Stimulated activated effector memory CD8-positive, alpha-beta T cell treated with anti-CD3 and anti-CD28 coated beads, Interleukin-12 subunit alpha, Interleukin-12 subunit beta, amount 100 ng/mL, for 72 hours (primary cell): ENCODE measurements around the gene KLHL29.

Source experiments
- ATAC-seq: fragments of 150-1000 bp; cut with Tn5 transposase; 2 replicates; pipeline ENCODE4 v1.10.0; 2021
- DNase-seq, 2 donors: peaks; one replicate each; pipeline ENCODE4 v3.0.0; 2021 to 2022; ENCODE audit warnings: low spot score in 2 of 2
- H3K27ac Mint-ChIP-seq: one replicate; pipeline ENCODE4 v1.8.0; 2022; ENCODE audit warnings: mild to moderate bottlenecking, mixed read lengths
- H3K36me3 Mint-ChIP-seq: one replicate; pipeline ENCODE4 v1.8.0; 2022; ENCODE audit warnings: mild to moderate bottlenecking, mixed read lengths
- H3K4me1 Mint-ChIP-seq: one replicate; pipeline ENCODE4 v1.8.0; 2022; ENCODE audit warnings: mixed read lengths
- H3K4me3 Mint-ChIP-seq: one replicate; pipeline ENCODE4 v1.8.0; 2022; ENCODE audit warnings: mild to moderate bottlenecking, mixed read lengths
- H3K9me3 Mint-ChIP-seq: one replicate; pipeline ENCODE4 v1.8.0; 2022; ENCODE audit warnings: mixed read lengths

KLHL29 gene

DNA sequence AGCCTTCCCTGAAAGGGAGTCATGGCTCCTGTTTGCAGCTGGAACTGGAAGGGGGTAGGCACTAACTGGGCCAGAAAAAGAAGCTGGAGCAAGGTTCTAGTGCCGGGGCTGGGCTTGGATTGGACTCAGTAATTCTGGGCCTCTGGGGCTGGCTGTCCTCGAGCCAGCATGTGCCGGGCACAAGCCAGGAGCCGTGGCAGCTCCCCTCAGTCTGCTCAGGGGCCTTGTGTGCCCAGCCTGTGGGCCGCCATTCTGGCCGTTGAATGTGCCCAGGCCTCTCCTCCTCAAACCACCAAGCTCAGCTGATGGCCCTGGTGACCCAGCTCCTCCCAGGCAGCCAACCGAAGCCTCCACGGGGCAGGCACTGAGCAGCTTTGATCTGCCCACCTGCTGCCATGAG lies 119.6 kb downstream of the KLHL29 start:
- no peaks in the 10 kb centered on the region for H3K4me1 Mint-ChIP-seq
- DNase-seq (no peak), ATAC-seq (no peak)
- H3K36me3 Mint-ChIP-seq: no peaks in the 10 kb centered on the region
- H3K4me3 Mint-ChIP-seq: no peak overlapping the region
- no peaks in the 10 kb centered on the region for H3K9me3 Mint-ChIP-seq
- H3K27ac Mint-ChIP-seq: no peak overlapping the region

DNA sequence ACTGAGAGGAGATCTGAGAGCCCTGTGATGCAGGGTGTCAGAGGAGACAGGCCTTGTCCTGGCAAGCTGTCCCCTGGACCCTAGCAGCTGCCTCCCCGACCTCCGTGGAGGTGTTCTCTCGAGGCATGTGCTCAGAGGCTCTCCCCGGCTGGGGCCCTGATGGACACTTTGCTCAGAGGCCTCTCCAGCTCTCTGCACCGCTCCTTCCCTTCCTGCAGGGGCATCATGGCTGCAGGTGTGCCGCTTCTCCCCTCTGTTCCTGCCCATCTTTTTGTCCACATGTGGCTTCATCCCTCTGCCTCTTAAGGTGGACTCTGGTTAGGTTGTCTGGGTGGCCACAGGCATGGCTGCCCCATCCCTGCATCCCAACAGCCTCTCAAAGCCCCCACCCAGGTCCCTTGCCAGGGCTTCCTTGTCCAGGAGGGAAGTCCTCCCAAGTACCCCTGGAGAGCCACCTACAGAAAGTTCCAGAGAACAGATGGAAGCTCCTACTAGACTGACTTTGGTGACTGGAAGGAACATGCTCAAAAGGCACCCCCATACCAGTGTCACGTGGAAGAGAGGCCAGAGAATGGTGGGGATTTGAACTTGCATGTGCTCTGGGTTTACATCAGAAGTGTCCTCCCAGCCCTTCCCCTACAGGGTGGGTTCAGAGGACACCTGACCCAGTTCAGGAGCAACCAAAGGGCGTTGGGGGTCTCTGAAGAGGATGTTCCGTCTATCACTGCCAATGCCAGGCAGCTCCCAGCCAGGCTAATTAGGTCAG lies 120.4 kb downstream of the KLHL29 start:
- no peak for ATAC-seq
- no peaks in the 10 kb centered on the region for H3K36me3 Mint-ChIP-seq
- no peak for DNase-seq
- no peak overlapping the region for H3K4me3 Mint-ChIP-seq
- H3K4me1 Mint-ChIP-seq: no peaks in the 10 kb centered on the region
- no peaks in the 10 kb centered on the region for H3K9me3 Mint-ChIP-seq
- H3K27ac Mint-ChIP-seq: no peak overlapping the region

- H3K9me3 Mint-ChIP-seq: no peaks in the 10 kb centered on the region
- H3K4me1 Mint-ChIP-seq: no peaks in the 10 kb centered on the region
- no peak overlapping the region for H3K4me3 Mint-ChIP-seq
- H3K36me3 Mint-ChIP-seq: no peaks in the 10 kb centered on the region
- no peak overlapping the region for H3K27ac Mint-ChIP-seq
- ATAC-seq: no peak
- no peak for DNase-seq
Observed at GRCh38 chr2:23505984-23506380, 121.0 kb downstream of the KLHL29 start.

- DNase-seq: no peak
- Mint-ChIP-seq H3K4me3 (no peak overlapping the region), H3K27ac (no peak overlapping the region), H3K36me3 (no peaks in the 10 kb centered on the region), H3K4me1 (no peaks in the 10 kb centered on the region), H3K9me3 (no peaks in the 10 kb centered on the region)
- ATAC-seq: no peak
Observed at GRCh38 chr2:23506531-23507266, 121.7 kb downstream of the KLHL29 start.

- H3K4me1 Mint-ChIP-seq: no peaks in the 10 kb centered on the region
- H3K27ac Mint-ChIP-seq: no peak overlapping the region
- H3K9me3 Mint-ChIP-seq: no peaks in the 10 kb centered on the region
- DNase-seq (no peak), ATAC-seq (no peak)
- no peaks in the 10 kb centered on the region for H3K36me3 Mint-ChIP-seq
- H3K4me3 Mint-ChIP-seq: no peak overlapping the region
Observed at GRCh38 chr2:23507267-23508065, 122.5 kb downstream of the KLHL29 start.

GRCh38 chr2:23508066-23508390 lies 123.0 kb downstream of the KLHL29 start:
- no peaks in the 10 kb centered on the region for H3K4me1 Mint-ChIP-seq
- H3K9me3 Mint-ChIP-seq: no peaks in the 10 kb centered on the region
- H3K27ac Mint-ChIP-seq: no peak overlapping the region
- H3K36me3 Mint-ChIP-seq: no peaks in the 10 kb centered on the region
- DNase-seq (no peak), ATAC-seq (no peak)
- no peak overlapping the region for H3K4me3 Mint-ChIP-seq

DNA sequence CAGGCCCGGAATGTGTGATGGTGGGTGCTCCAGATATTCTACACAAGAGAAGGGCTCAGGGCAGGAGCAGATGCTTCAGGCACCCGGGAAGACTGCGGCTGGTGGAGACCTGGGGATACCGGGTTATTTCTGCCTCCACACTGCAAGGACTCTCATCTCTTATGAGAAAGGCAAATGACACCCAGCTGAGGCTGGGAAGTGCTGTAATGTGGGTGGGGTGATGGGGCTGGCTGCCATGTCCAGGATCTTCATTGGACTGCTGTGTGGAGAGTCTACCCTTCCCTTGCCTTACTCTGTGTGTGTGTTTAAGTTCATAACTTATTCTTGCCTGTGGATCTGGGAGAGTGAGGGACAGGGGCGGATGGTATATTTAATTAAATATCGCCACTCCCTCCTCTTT lies 124.1 kb downstream of the KLHL29 start:
- Mint-ChIP-seq H3K36me3 (no peaks in the 10 kb centered on the region), H3K27ac (no peak overlapping the region), H3K9me3 (no peaks in the 10 kb centered on the region), H3K4me1 (no peaks in the 10 kb centered on the region), H3K4me3 (no peak overlapping the region)
- DNase-seq (no peak), ATAC-seq (no peak)

DNA sequence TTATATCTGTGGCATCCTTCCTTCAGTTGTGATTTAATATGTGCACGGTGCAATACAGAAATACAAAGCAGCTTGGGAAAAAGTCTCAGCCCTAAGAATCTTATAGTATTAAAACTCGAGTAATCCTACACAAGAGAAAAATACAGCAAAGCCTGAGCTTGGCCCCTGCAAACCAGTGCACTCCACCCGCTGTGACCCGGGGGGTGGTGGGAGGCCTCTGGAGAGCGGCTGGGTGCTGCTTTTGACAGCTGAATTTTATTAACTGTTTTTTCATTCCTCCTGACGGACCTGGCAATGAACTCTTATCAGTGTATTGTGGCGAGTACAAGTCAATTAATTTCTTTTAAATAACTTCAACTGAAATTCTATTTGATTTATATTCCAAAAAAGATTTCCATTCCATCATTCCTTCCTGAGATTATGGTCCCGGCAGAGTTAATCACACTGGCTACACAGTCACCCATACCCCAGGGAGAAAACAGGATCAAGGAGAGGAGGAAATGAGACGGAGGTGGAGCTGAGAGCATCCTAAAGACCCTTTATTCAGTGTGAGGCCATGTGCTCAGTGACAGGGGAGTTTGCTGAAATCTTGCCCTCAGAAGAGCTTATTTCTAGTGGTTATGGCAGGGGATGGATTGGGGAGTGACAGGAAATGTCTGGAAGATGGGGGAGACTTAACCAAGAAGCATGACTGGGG lies 124.8 kb downstream of the KLHL29 start:
- H3K9me3 Mint-ChIP-seq: no peaks in the 10 kb centered on the region
- no peak for DNase-seq
- ATAC-seq: no peak
- no peak overlapping the region for H3K4me3 Mint-ChIP-seq
- no peak overlapping the region for H3K27ac Mint-ChIP-seq
- H3K36me3 Mint-ChIP-seq: no peaks in the 10 kb centered on the region
- no peaks in the 10 kb centered on the region for H3K4me1 Mint-ChIP-seq

DNA sequence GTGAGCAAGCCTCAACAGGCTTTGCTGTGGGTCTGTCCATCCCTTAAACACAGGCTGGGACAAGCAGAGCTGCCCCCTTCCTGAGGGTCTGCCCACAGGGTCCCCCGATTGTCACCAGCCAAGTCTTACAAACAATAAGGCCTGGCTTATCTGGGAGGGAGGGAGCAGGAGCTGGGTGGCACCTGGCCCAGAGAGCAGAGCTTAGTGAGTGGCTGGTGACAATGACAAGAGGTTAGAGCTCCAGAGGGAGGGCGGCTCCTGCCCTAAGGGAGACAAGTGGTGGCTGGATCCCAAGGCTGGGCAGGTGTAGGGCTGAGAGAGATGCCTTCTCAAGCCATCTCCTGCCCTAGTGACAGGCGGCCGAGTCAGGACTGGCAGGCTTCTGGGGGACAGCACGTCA lies 125.5 kb downstream of the KLHL29 start:
- Mint-ChIP-seq H3K4me1 (no peaks in the 10 kb centered on the region), H3K36me3 (no peaks in the 10 kb centered on the region), H3K9me3 (no peaks in the 10 kb centered on the region), H3K27ac (no peak overlapping the region), H3K4me3 (no peak overlapping the region)
- ATAC-seq (no peak), DNase-seq (no peak)

DNA sequence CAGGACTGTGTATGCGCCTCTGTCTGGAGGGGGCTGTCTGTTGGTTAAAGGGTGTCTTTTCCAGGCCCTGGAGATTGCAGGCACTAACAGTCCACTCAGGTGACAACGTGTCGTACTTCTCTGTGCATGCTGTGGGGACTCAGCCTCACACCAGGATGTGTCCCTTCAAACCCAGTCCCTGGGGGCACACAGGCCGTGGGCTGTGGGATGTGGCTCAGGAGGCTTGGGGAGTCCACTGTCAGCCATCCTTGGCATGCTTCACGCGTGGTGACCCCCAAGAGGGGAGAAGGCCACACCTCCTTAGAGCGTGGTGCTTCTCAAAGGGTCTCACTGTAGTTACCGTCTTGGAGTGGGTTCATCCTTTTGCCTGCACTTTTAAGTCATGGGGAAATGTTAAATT lies 127.8 kb downstream of the KLHL29 start:
- no peaks in the 10 kb centered on the region for H3K4me1 Mint-ChIP-seq

DNA sequence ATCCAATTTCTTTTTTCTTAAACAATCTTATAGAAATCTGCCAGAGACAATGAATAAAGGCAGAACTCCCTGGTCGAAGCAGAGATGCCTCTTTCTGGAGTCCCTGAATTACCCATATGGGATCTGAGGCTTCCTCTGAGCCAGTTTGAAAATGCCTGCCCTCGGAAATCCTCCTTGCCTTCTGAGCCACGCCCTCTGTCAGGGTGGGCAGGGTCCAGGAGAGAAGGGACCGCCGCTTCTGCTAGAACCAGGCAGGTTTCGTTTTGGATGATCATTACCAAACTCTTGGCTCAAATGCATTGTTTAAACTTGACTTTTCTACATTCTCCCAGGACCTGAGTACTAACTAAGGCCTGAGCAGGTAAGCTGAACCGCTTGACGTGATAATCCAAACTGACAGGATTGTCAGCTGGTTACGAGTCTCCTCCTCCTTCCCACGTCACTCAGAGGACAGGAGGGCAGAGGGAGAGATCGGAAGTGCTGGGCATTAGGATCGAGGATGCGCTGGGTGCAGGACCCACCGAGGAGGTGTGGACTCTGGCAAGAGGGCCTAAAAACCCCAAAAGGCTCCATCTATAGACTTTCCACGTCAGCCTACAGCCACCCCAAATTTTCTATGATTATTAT lies 128.4 kb downstream of the KLHL29 start:
- no peaks in the 10 kb centered on the region for H3K4me1 Mint-ChIP-seq
- H3K9me3 Mint-ChIP-seq: no peaks in the 10 kb centered on the region
- H3K27ac Mint-ChIP-seq: no peak overlapping the region
- no peaks in the 10 kb centered on the region for H3K36me3 Mint-ChIP-seq
- DNase-seq: no peak
- no peak for ATAC-seq
- no peak overlapping the region for H3K4me3 Mint-ChIP-seq

More for the DNA sequence above, 127.8 kb downstream of the KLHL29 start:
- DNase-seq: no peak
- no peak for ATAC-seq
- no peak overlapping the region for H3K27ac Mint-ChIP-seq
- no peaks in the 10 kb centered on the region for H3K36me3 Mint-ChIP-seq
- H3K4me3 Mint-ChIP-seq: no peak overlapping the region
- no peaks in the 10 kb centered on the region for H3K9me3 Mint-ChIP-seq

DNA sequence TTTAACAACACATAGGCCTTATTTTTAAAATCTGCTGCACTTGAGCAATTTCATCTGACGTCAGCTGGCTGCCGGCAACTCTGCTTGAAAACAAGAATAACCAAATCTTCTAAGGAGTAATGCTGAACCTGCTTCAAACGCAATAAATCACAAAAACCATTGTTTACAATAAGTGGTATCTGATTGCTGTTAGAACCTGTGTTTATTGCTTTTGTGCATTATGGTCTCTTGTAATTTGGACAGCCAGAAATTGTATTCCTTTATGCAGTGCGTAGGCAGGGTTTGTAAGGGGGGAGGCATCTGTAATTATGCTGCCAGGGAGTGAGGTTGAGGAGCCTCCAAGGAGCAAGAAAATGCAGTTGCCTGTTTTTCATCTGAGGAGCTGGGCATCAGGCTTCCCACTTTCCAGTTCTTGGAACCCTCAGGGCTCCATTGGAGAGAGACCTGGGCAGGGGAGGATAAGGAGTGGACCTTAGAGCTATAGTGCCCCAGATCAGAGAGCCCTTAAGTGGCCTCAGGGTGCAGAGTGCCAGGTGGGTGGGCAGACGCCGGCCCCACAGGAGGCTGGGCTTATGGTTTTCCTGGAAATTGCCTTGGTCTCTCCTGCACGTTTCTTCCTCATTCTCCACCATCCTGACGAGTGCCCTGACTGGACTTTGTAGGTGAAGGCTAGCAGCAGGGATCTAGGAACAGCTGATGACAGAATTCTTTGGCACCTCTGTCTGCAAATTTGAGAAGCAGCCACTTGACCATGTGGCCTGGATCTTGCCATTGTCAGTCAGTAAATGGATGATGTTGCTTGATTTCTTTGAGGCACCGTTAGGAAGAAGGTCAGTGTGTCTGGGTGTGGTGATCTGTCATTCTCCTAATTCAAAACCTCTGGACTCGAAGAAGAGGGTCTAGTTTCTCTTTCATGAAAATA lies 129.2 kb downstream of the KLHL29 start:
- DNase-seq (no peak), ATAC-seq (no peak)
- Mint-ChIP-seq H3K27ac (no peak overlapping the region), H3K9me3 (no peaks in the 10 kb centered on the region), H3K4me1 (no peaks in the 10 kb centered on the region), H3K36me3 (no peaks in the 10 kb centered on the region), H3K4me3 (no peak overlapping the region)

- no peak overlapping the region for H3K4me3 Mint-ChIP-seq
- H3K27ac Mint-ChIP-seq: no peak overlapping the region
- DNase-seq (no peak), ATAC-seq (no peak)
- no peaks in the 10 kb centered on the region for H3K9me3 Mint-ChIP-seq
- H3K36me3 Mint-ChIP-seq: no peaks in the 10 kb centered on the region
- no peaks in the 10 kb centered on the region for H3K4me1 Mint-ChIP-seq
Observed at GRCh38 chr2:23516520-23517256, 131.7 kb downstream of the KLHL29 start.
